Measurements from ENCODE around the gene IL17C. TPM values are rescaled to one million over a fixed set of nuclear protein-coding genes. Genes with fewer than 3 reads are reported as not detected.

The IL17C gene
- total RNA-seq, 2 experiments from 2014 or later: 0.18 TPM; not detected in 1

- CTCF ChIA-PET: no interaction called here
- no peak overlapping the region for H3K4me3 Mint-ChIP-seq
- H3K9me3 Mint-ChIP-seq (ENCODE audit: low read depth): no peaks in the 10 kb centered on the region
- peaks cover 3% of the 10 kb centered on the region for H3K27me3 Mint-ChIP-seq
- intact Hi-C loops (cut with DNase I, micrococcal nuclease): loop anchor here in 1 of 2 experiments (10.0 kb wide), 1 partner anchor 154 kb away; the partner anchor contains the start of gene PIEZO1
- H3K4me1 Mint-ChIP-seq: peaks cover 19% of the 10 kb centered on the region
- ATAC-seq (no peak), DNase-seq (no peak)
- peaks cover 37% of the 10 kb centered on the region for H3K36me3 Mint-ChIP-seq (ENCODE audit: low read depth)
- H3K27ac Mint-ChIP-seq: no peak overlapping the region
- POLR2A ChIA-PET: no interaction called here
These were observed 7.9 kb upstream of the IL17C start for GRCh38 chr16:88630433-88630832.

- no peak overlapping the region for H3K4me3 Mint-ChIP-seq
- H3K36me3 Mint-ChIP-seq (ENCODE audit: low read depth): peaks cover 35% of the 10 kb centered on the region
- CTCF ChIA-PET: no interaction called here
- DNase-seq (no peak), ATAC-seq (no peak)
- POLR2A ChIA-PET: no interaction called here
- no peak overlapping the region for H3K27ac Mint-ChIP-seq
- peaks cover 18% of the 10 kb centered on the region for H3K4me1 Mint-ChIP-seq
- H3K9me3 Mint-ChIP-seq (ENCODE audit: low read depth): no peaks in the 10 kb centered on the region
- H3K27me3 Mint-ChIP-seq: peaks cover 4% of the 10 kb centered on the region
- intact Hi-C loops (cut with DNase I, micrococcal nuclease): loop anchor here in 1 of 2 experiments (10.0 kb wide), 1 partner anchor 154 kb away; the partner anchor contains the start of gene PIEZO1
These were observed 7.4 kb upstream of the IL17C start for GRCh38 chr16:88630941-88631340.

GRCh38 chr16:88631384-88631783, 7.0 kb upstream of the IL17C start:
- H3K27me3 Mint-ChIP-seq: peaks cover 5% of the 10 kb centered on the region
- DNase-seq (no peak), ATAC-seq (no peak)
- intact Hi-C loops (cut with DNase I, micrococcal nuclease): loop anchor here in 1 of 2 experiments (10.0 kb wide), 1 partner anchor 153 kb away; the partner anchor contains the start of gene PIEZO1
- ChIA-PET CTCF (interaction anchor here (1.1 kb wide), 1 partner anchor 35 kb away, joined by 3 read pairs; no protein-coding TSS in a partner anchor), POLR2A (no interaction called here)
- H3K4me1 Mint-ChIP-seq: peaks cover 21% of the 10 kb centered on the region
- H3K27ac Mint-ChIP-seq: no peak overlapping the region
- peaks cover 32% of the 10 kb centered on the region for H3K36me3 Mint-ChIP-seq (ENCODE audit: low read depth)
- no peaks in the 10 kb centered on the region for H3K9me3 Mint-ChIP-seq (ENCODE audit: low read depth)
- no peak overlapping the region for H3K4me3 Mint-ChIP-seq

GRCh38 chr16:88631920-88632586, 6.3 kb upstream of the IL17C start:
- intact Hi-C loops (cut with DNase I, micrococcal nuclease): loop anchor here (2.0 to 10.0 kb wide), 2 partner anchors 61 to 153 kb away; partner anchors contain the start of genes PIEZO1 (in 1 of the 2) and ZC3H18 (in 1 of the 2)
- ChIA-PET POLR2A (interaction anchor here (0.6 kb wide), 1 partner anchor 1082 kb away, joined by 3 read pairs; no protein-coding TSS in a partner anchor), CTCF (interaction anchor here (1.1 kb wide), 1 partner anchor 35 kb away, joined by 3 read pairs; no protein-coding TSS in a partner anchor)
- DNase-seq (no peak), ATAC-seq (no peak)
- Mint-ChIP-seq H3K4me1 (peaks cover 23% of the 10 kb centered on the region), H3K36me3 (ENCODE audit: low read depth) (peaks cover 27% of the 10 kb centered on the region), H3K27ac (no peak overlapping the region), H3K9me3 (ENCODE audit: low read depth) (no peaks in the 10 kb centered on the region), H3K27me3 (peaks cover 5% of the 10 kb centered on the region), H3K4me3 (no peak overlapping the region)

- DNase-seq (no peak), ATAC-seq (no peak)
- Mint-ChIP-seq H3K4me1 (peaks cover 28% of the 10 kb centered on the region), H3K27ac (no peak overlapping the region), H3K27me3 (peaks cover 9% of the 10 kb centered on the region), H3K9me3 (ENCODE audit: low read depth) (no peaks in the 10 kb centered on the region), H3K4me3 (no peak overlapping the region), H3K36me3 (ENCODE audit: low read depth) (peaks cover 25% of the 10 kb centered on the region)
- intact Hi-C loops (cut with DNase I, micrococcal nuclease): loop anchor here (2.0 to 10.0 kb wide), 2 partner anchors 62 to 152 kb away; partner anchors contain the start of genes PIEZO1 (in 1 of the 2) and ZC3H18 (in 1 of the 2)
- ChIA-PET CTCF (interaction anchor here (1.1 to 1.3 kb wide), 2 partner anchors 36 to 82 kb away, joined by 3 read pairs; no protein-coding TSS in a partner anchor), POLR2A (interaction anchor here (0.6 kb wide), 1 partner anchor 1082 kb away, joined by 3 read pairs; no protein-coding TSS in a partner anchor)
These were observed 5.8 kb upstream of the IL17C start for GRCh38 chr16:88632587-88632930.

GRCh38 chr16:88633684-88634140, 4.7 kb upstream of the IL17C start:
- Mint-ChIP-seq H3K4me1 (peaks cover 38% of the 10 kb centered on the region), H3K4me3 (peak overlapping the region; percentile 56), H3K27ac (no peak overlapping the region), H3K9me3 (ENCODE audit: low read depth) (no peaks in the 10 kb centered on the region), H3K27me3 (peaks cover 16% of the 10 kb centered on the region), H3K36me3 (ENCODE audit: low read depth) (peaks cover 23% of the 10 kb centered on the region)
- intact Hi-C loops (cut with DNase I, micrococcal nuclease): loop anchor here (1.0 to 10.0 kb wide), 7 partner anchors 17 to 151 kb away; partner anchors contain the start of genes CYBA (in 2 of the 2), MVD (in 1 of the 2), PIEZO1 (in 1 of the 2) and SNAI3 (in 1 of the 2)
- peak; percentile 81 for DNase-seq
- CTCF ChIA-PET: interaction anchor here (0.6 to 1.3 kb wide), 4 partner anchors 84 to 176 kb away, joined by 3 read pairs; no protein-coding TSS in a partner anchor
- ATAC-seq: peak; percentile 53
- POLR2A ChIA-PET: no interaction called here

- peak; percentile 74 for DNase-seq
- H3K9me3 Mint-ChIP-seq (ENCODE audit: low read depth): no peaks in the 10 kb centered on the region
- peak overlapping the region; percentile 56 for H3K4me3 Mint-ChIP-seq
- H3K27ac Mint-ChIP-seq: no peak overlapping the region
- peaks cover 19% of the 10 kb centered on the region for H3K36me3 Mint-ChIP-seq (ENCODE audit: low read depth)
- ChIA-PET CTCF (interaction anchor here (0.6 kb wide), 1 partner anchor 138 kb away, joined by 3 read pairs; no protein-coding TSS in a partner anchor), POLR2A (no interaction called here)
- ATAC-seq: peak; percentile 30
- H3K4me1 Mint-ChIP-seq: peaks cover 40% of the 10 kb centered on the region
- H3K27me3 Mint-ChIP-seq: peaks cover 16% of the 10 kb centered on the region
- intact Hi-C loops (cut with DNase I, micrococcal nuclease): loop anchor here (1.0 to 10.0 kb wide), 6 partner anchors 16 to 150 kb away; partner anchors contain the start of genes CYBA (in 2 of the 2), MVD (in 1 of the 2), PIEZO1 (in 1 of the 2) and SNAI3 (in 1 of the 2)
These were observed 4.0 kb upstream of the IL17C start for GRCh38 chr16:88634141-88634993.

GRCh38 chr16:88634994-88635670, 3.2 kb upstream of the IL17C start:
- H3K36me3 Mint-ChIP-seq (ENCODE audit: low read depth): peaks cover 14% of the 10 kb centered on the region
- POLR2A ChIA-PET: no interaction called here
- no peak for DNase-seq

GRCh38 chr16:88635671-88636319, 2.6 kb upstream of the IL17C start:
- intact Hi-C loops (cut with DNase I, micrococcal nuclease): loop anchor here (2.0 to 10.0 kb wide), 3 partner anchors 15 to 149 kb away; partner anchors contain the start of genes CYBA (in 1 of the 2) and PIEZO1 (in 1 of the 2)
- Mint-ChIP-seq H3K27ac (no peak overlapping the region), H3K4me3 (no peak overlapping the region), H3K36me3 (ENCODE audit: low read depth) (peaks cover 14% of the 10 kb centered on the region), H3K27me3 (peaks cover 23% of the 10 kb centered on the region), H3K4me1 (peaks cover 44% of the 10 kb centered on the region), H3K9me3 (ENCODE audit: low read depth) (no peaks in the 10 kb centered on the region)
- CTCF ChIA-PET: no interaction called here
- POLR2A ChIA-PET: no interaction called here
- DNase-seq: no peak
- ATAC-seq: no peak

More at GRCh38 chr16:88634994-88635670, 3.2 kb upstream of the IL17C start:
- H3K27ac Mint-ChIP-seq: peak overlapping the region; percentile 31
- peaks cover 42% of the 10 kb centered on the region for H3K4me1 Mint-ChIP-seq
- H3K4me3 Mint-ChIP-seq: peak overlapping the region; percentile 56
- H3K27me3 Mint-ChIP-seq: peaks cover 20% of the 10 kb centered on the region
- H3K9me3 Mint-ChIP-seq (ENCODE audit: low read depth): no peaks in the 10 kb centered on the region
- CTCF ChIA-PET: no interaction called here
- intact Hi-C loops (cut with DNase I, micrococcal nuclease): loop anchor here (1.0 to 10.0 kb wide), 6 partner anchors 16 to 150 kb away; partner anchors contain the start of genes CYBA (in 2 of the 2), MVD (in 1 of the 2), PIEZO1 (in 1 of the 2) and SNAI3 (in 1 of the 2)
- ATAC-seq: no peak
